ENCODE data around the gene USP9X.

USP9X gene

DNA sequence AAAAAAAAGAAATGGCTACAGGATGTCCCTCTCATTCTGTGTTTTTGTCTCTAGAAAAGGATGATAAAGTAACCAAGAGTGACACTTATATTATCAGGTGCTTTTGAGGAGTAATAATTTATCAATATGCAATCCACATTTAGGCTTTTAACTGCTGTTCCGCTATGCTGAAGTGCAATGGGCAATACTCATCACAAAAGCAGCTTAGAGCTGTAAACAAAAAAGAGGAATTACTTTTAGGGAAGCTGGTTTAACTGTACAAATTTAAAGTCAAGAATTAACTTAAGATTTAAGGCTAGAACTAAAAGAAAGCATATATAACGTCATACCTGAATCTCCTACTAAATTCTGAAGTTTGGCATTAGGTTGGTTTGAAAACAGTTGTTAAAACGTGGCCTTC lies 155.3 kb downstream of the USP9X start:
- Histone ChIP-seq H3K4me2 (ENCODE audit: low read length) (no peak overlapping the region), H2AFZ (ENCODE audit: low read length) (no peak overlapping the region), H3K27ac (ENCODE audit: low read depth, low read length, poor library complexity, severe bottlenecking) (no peak overlapping the region), H3K9me3 (ENCODE audit: low read length) (no peaks in the 10 kb centered on the region), H4K20me1 (ENCODE audit: insufficient read depth, low read length) (no peaks in the 10 kb centered on the region), H3K36me3 (ENCODE audit: insufficient read depth, low read length) (no peaks in the 10 kb centered on the region), H3K79me2 (ENCODE audit: insufficient read depth, low read length) (no peaks in the 10 kb centered on the region), H3K4me3 (ENCODE audit: low read depth, low read length, poor library complexity, severe bottlenecking) (no peak overlapping the region), H3F3A (ENCODE audit: insufficient read depth, low read length) (no peaks in the 10 kb centered on the region), H3K9ac (ENCODE audit: low read length) (no peak overlapping the region), H3K4me1 (ENCODE audit: insufficient read depth, low read length, severe bottlenecking) (no peaks in the 10 kb centered on the region), H3K27me3 (ENCODE audit: insufficient read depth, low read length) (no peaks in the 10 kb centered on the region), H3K9me2 (ENCODE audit: low read depth, low read length) (no peaks in the 10 kb centered on the region)
- no peak for TF ChIP-seq EZH2 (IDR thresholded peaks at IDR 0.05; ENCODE audit: borderline replicate concordance, low read length)
- TF ChIP-seq, protein P1, sequence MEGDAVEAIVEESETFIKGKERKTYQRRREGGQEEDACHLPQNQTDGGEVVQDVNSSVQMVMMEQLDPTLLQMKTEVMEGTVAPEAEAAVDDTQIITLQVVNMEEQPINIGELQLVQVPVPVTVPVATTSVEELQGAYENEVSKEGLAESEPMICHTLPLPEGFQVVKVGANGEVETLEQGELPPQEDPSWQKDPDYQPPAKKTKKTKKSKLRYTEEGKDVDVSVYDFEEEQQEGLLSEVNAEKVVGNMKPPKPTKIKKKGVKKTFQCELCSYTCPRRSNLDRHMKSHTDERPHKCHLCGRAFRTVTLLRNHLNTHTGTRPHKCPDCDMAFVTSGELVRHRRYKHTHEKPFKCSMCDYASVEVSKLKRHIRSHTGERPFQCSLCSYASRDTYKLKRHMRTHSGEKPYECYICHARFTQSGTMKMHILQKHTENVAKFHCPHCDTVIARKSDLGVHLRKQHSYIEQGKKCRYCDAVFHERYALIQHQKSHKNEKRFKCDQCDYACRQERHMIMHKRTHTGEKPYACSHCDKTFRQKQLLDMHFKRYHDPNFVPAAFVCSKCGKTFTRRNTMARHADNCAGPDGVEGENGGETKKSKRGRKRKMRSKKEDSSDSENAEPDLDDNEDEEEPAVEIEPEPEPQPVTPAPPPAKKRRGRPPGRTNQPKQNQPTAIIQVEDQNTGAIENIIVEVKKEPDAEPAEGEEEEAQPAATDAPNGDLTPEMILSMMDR (IDR thresholded peaks at IDR 0.05; ENCODE audit: low read length): no peak

DNA sequence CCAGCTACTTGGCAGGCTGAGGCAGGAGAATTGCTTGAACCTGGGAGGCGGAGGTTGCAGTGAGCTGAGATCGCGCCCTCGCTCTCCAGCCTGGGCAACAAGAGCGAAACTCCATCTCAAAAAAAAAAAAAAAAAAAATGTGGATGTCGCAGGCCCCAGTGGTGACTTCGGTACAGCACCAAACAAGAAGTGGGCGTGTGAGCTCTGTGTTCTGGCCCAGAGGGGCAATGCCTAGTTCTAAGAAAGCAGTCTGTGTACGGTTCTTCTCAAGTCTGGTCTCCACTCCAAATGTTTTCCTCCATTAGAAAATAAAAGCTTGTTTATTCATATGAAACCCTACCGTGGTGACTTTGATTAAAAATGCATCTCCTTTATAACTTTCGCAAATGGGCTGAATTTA lies 156.7 kb downstream of the USP9X start:
- no peak overlapping the region for H3K9ac ChIP-seq (ENCODE audit: low read length)
- H3K79me2 ChIP-seq (ENCODE audit: insufficient read depth, low read length): no peaks in the 10 kb centered on the region
- H3F3A ChIP-seq (ENCODE audit: insufficient read depth, low read length): no peaks in the 10 kb centered on the region
- H3K9me3 ChIP-seq (ENCODE audit: low read length): no peaks in the 10 kb centered on the region
- no peak overlapping the region for H3K4me2 ChIP-seq (ENCODE audit: low read length)
- H3K9me2 ChIP-seq (ENCODE audit: low read depth, low read length): no peaks in the 10 kb centered on the region
- H3K4me3 ChIP-seq (ENCODE audit: low read depth, low read length, poor library complexity, severe bottlenecking): no peak overlapping the region
- no peaks in the 10 kb centered on the region for H3K27me3 ChIP-seq (ENCODE audit: insufficient read depth, low read length)
- no peaks in the 10 kb centered on the region for H3K36me3 ChIP-seq (ENCODE audit: insufficient read depth, low read length)
- no peak overlapping the region for H2AFZ ChIP-seq (ENCODE audit: low read length)
- no peak overlapping the region for H3K27ac ChIP-seq (ENCODE audit: low read depth, low read length, poor library complexity, severe bottlenecking)
- no peaks in the 10 kb centered on the region for H3K4me1 ChIP-seq (ENCODE audit: insufficient read depth, low read length, severe bottlenecking)
- no peaks in the 10 kb centered on the region for H4K20me1 ChIP-seq (ENCODE audit: insufficient read depth, low read length)
- TF ChIP-seq, protein P1 (IDR thresholded peaks at IDR 0.05; ENCODE audit: low read length): no peak
- no peak for TF ChIP-seq EZH2 (IDR thresholded peaks at IDR 0.05; ENCODE audit: borderline replicate concordance, low read length)

DNA sequence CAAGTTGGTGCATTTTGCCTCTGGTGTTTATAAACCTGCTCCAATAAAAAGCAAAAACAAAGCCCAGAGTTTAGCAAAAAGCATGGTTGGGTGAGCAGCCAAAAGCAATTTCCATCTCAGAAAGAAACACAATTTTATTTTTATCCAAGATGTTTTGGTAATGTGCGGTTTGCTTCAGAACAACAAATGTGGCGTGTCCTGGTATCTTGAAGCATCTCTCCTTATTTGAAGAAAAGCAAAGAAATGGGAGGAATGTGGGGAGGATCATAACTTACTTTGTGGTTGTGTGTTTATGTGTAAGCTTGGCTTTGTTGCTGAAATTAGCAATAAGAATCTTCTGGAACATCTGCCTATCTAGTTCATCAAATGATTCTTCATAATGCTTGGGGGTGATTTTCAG lies 160.4 kb downstream of the USP9X start:
- H3K9ac ChIP-seq (ENCODE audit: low read length): no peak overlapping the region
- H3K27me3 ChIP-seq (ENCODE audit: insufficient read depth, low read length): no peaks in the 10 kb centered on the region
- H3K4me1 ChIP-seq (ENCODE audit: insufficient read depth, low read length, severe bottlenecking): no peaks in the 10 kb centered on the region
- H3F3A ChIP-seq (ENCODE audit: insufficient read depth, low read length): no peaks in the 10 kb centered on the region
- no peak overlapping the region for H3K4me3 ChIP-seq (ENCODE audit: low read depth, low read length, poor library complexity, severe bottlenecking)
- H2AFZ ChIP-seq (ENCODE audit: low read length): no peak overlapping the region
- TF ChIP-seq, protein P1 (IDR thresholded peaks at IDR 0.05; ENCODE audit: low read length): no peak
- no peak for TF ChIP-seq EZH2 (IDR thresholded peaks at IDR 0.05; ENCODE audit: borderline replicate concordance, low read length)
- H3K9me2 ChIP-seq (ENCODE audit: low read depth, low read length): no peaks in the 10 kb centered on the region
- H4K20me1 ChIP-seq (ENCODE audit: insufficient read depth, low read length): no peaks in the 10 kb centered on the region
- no peaks in the 10 kb centered on the region for H3K9me3 ChIP-seq (ENCODE audit: low read length)
- H3K27ac ChIP-seq (ENCODE audit: low read depth, low read length, poor library complexity, severe bottlenecking): no peak overlapping the region
- no peak overlapping the region for H3K4me2 ChIP-seq (ENCODE audit: low read length)
- no peaks in the 10 kb centered on the region for H3K36me3 ChIP-seq (ENCODE audit: insufficient read depth, low read length)
- no peaks in the 10 kb centered on the region for H3K79me2 ChIP-seq (ENCODE audit: insufficient read depth, low read length)

All from OCI-LY1 (cell line).